Nephron (organoid): ENCODE data around the gene COMMD3.

Experiments
- H3K27ac Mint-ChIP-seq, 3 experiments: 2 replicates each; pipeline ENCODE4 v1.8.0; 2020; ENCODE audit warnings: mixed read lengths in 3 of 3, mild to moderate bottlenecking in 2 of 3, moderate library complexity in 1 of 3
- H3K27me3 Mint-ChIP-seq: 2 replicates; pipeline ENCODE4 v1.8.0; 2021; ENCODE audit warnings: low read depth, mild to moderate bottlenecking, moderate library complexity, mixed read lengths
- H3K36me3 Mint-ChIP-seq: 2 replicates; pipeline ENCODE4 v1.8.0; 2020; ENCODE audit warnings: low read depth, mixed read lengths
- H3K4me1 Mint-ChIP-seq: 2 replicates; pipeline ENCODE4 v1.8.0; 2020; ENCODE audit warnings: mixed read lengths
- H3K4me3 Mint-ChIP-seq, 3 experiments: 2 replicates each; pipeline ENCODE4 v1.8.0; 2020; ENCODE audit warnings: mild to moderate bottlenecking in 3 of 3, mixed read lengths in 3 of 3, moderate library complexity in 2 of 3
- H3K9me3 Mint-ChIP-seq: 2 replicates; pipeline ENCODE4 v1.8.0; 2020; ENCODE audit warnings: mixed read lengths
- TF ChIP-seq, protein P1 (sequence below), 3 experiments: fragments of 200-600 bp; sonication (generic); IDR thresholded peaks; one replicate each; pipeline ENCODE4 v1.5.0; 2021; ENCODE audit warnings: antibody characterized with exemption in 3 of 3; ENCODE audit not compliant: unreplicated experiment in 3 of 3

The COMMD3 gene

DNA sequence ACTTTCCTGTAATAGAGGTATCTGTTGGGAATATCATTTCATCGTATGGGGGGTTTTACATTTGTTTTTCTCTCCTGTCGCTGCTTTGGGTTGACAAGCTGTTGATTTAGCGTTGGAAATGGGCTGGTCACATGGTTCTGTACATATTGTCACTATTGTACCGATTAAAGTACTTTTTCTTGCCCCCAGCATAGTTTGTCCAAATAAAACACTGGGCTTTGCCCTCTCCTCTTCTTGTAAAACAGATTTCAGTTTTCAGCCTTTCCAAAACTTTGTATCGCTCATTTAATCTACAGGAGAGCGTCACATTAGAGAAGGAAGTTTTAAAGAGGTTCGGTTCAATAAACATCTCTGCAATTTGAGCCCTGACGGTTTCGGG, 8.7 kb downstream of the COMMD3 start:
- H3K9me3 Mint-ChIP-seq: no peaks in the 10 kb centered on the region
- H3K27me3 Mint-ChIP-seq: peaks cover 66% of the 10 kb centered on the region
- H3K4me1 Mint-ChIP-seq: peaks cover 38% of the 10 kb centered on the region
- TF ChIP-seq, protein P1, sequence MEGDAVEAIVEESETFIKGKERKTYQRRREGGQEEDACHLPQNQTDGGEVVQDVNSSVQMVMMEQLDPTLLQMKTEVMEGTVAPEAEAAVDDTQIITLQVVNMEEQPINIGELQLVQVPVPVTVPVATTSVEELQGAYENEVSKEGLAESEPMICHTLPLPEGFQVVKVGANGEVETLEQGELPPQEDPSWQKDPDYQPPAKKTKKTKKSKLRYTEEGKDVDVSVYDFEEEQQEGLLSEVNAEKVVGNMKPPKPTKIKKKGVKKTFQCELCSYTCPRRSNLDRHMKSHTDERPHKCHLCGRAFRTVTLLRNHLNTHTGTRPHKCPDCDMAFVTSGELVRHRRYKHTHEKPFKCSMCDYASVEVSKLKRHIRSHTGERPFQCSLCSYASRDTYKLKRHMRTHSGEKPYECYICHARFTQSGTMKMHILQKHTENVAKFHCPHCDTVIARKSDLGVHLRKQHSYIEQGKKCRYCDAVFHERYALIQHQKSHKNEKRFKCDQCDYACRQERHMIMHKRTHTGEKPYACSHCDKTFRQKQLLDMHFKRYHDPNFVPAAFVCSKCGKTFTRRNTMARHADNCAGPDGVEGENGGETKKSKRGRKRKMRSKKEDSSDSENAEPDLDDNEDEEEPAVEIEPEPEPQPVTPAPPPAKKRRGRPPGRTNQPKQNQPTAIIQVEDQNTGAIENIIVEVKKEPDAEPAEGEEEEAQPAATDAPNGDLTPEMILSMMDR (IDR thresholded peaks at IDR 0.05; ENCODE audit: unreplicated experiment in 3 of 3): no peak
- H3K36me3 Mint-ChIP-seq: peaks cover 22% of the 10 kb centered on the region
- H3K4me3 Mint-ChIP-seq: peak overlapping the region; percentile 93 to 98 (median 96)
- peak overlapping the region in 2 of 3 experiments; percentile 29 to 77 for H3K27ac Mint-ChIP-seq

DNA sequence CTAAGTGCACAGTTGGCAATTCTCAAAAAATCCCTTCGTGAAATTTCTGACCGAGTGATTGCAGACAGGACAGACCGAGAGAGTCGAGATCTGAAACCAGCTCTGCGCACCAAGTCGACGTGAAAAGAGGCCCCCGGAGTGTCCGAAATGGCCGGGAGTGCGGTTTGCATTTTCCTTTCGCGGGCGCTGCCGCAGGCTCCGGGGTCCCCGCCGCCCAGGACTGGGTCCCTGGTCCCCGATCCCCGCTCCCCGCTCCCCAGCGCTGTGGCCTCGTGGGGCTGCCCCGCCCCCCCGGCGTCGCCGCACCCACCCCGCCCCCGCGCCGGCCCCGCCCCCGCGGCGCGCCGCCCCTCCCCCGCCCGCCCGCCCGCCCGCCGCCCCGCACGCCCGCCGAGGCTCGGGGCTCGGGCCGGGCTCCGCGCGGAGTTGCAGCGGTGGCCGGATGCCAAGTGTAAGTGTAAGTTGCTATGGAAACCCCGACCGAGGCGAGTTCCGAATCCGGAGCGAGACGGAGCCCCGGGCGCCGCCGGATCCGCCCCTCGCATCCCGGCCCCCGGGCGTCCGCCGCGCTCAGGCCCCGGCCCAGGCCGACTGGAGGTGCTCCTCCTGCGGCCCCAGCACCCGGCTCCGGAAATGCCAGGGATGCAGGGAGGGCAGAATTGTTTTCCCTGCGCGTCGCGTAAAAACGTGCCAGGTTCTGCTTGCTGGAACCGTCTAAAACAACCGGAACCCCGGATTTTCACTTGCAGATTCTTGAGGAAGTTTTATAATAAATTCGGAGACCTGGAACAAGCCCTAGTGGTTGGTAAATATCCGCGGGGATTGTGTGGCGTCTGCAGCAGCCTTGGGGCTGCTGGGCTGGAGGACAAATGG, 9.3 kb downstream of the COMMD3 start:
- Mint-ChIP-seq H3K9me3 (no peaks in the 10 kb centered on the region), H3K4me1 (peaks cover 34% of the 10 kb centered on the region), H3K27ac (peak overlapping the region in 2 of 3 experiments; percentile 77 to 80), H3K4me3 (peak overlapping the region; percentile 93 to 98 (median 96)), H3K36me3 (peaks cover 24% of the 10 kb centered on the region), H3K27me3 (peaks cover 62% of the 10 kb centered on the region)
- TF ChIP-seq, protein P1 (IDR thresholded peaks at IDR 0.05; ENCODE audit: unreplicated experiment in 3 of 3): no peak

DNA sequence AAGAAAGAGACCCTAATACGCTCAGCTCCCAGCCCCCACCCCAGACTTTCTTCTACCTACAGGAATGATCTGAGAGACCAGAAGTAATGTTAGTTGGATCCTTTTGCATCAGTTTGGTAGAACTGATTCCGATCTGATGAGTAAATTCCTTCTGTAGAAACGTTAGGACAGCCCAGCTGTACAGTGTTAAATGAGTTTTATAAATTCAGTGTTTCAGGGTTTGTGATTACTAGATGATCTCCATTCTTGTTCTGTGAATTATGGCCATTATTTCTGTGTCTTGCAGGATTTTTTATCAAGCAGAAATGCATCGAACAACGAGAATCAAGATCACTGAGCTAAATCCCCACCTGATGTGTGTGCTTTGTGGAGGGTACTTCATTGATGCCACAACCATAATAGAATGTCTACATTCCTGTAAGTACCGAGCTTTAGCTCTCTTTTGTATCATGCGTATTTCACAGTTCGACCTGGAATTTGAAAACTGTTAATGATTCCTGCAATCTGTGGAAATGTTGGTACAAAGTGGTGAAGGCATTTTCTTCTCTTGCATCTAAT, 10.0 kb downstream of the COMMD3 start:
- H3K36me3 Mint-ChIP-seq: peaks cover 30% of the 10 kb centered on the region
- peak overlapping the region in 2 of 3 experiments; percentile 63 to 80 for H3K27ac Mint-ChIP-seq
- H3K9me3 Mint-ChIP-seq: no peaks in the 10 kb centered on the region
- TF ChIP-seq, protein P1 (IDR thresholded peaks at IDR 0.05; ENCODE audit: unreplicated experiment in 3 of 3): no peak
- H3K27me3 Mint-ChIP-seq: peaks cover 64% of the 10 kb centered on the region
- peaks cover 34% of the 10 kb centered on the region for H3K4me1 Mint-ChIP-seq
- peak overlapping the region; percentile 81 to 86 (median 83) for H3K4me3 Mint-ChIP-seq

DNA sequence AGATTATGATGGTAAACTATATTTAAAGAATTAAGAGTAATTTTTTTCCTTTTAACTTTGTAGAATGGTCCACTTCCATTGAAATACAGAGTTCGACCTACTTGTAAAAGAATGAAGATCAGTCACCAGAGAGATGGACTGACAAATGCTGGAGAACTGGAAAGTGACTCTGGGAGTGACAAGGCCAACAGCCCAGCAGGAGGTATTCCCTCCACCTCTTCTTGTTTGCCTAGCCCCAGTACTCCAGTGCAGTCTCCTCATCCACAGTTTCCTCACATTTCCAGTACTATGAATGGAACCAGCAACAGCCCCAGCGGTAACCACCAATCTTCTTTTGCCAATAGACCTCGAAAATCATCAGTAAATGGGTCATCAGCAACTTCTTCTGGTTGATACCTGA, 13.0 kb downstream of the COMMD3 start:
- no peak overlapping the region for H3K27ac Mint-ChIP-seq
- peaks cover 12% of the 10 kb centered on the region for H3K9me3 Mint-ChIP-seq
- TF ChIP-seq, protein P1 (IDR thresholded peaks at IDR 0.05; ENCODE audit: unreplicated experiment in 3 of 3): no peak
- H3K4me1 Mint-ChIP-seq: peaks cover 16% of the 10 kb centered on the region
- peaks cover 62% of the 10 kb centered on the region for H3K27me3 Mint-ChIP-seq
- no peak overlapping the region for H3K4me3 Mint-ChIP-seq
- H3K36me3 Mint-ChIP-seq: peaks cover 49% of the 10 kb centered on the region

DNA sequence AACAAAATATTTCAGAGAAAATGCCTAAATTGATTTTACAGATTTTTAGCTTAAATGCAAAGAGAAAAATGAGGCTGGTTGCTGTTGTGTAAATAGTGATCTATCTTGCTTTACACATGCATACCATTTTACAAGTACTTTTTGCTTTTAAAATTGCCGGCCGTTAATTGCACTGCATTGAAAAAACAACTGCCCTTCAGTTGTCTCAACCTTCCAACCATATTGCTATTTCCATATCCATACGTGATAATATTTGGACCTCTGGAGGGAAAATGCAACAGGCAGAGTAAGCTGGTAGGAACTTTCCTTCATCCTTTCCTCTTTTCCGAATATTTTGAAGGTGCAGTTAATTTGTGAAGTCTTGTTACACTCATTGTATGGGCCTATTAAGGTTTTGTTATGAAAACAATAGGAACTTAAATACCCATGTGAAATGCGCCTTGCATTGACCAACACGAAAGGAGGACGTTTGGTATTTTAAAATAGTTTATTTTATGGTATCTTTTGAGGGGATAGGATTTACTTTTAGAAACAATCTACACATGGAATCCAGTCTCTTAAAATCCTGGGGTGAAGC, 16.0 kb downstream of the COMMD3 start:
- Mint-ChIP-seq H3K4me3 (no peak overlapping the region), H3K27me3 (peaks cover 71% of the 10 kb centered on the region), H3K27ac (no peak overlapping the region), H3K9me3 (peaks cover 12% of the 10 kb centered on the region), H3K4me1 (peaks cover 5% of the 10 kb centered on the region), H3K36me3 (peaks cover 44% of the 10 kb centered on the region)
- TF ChIP-seq, protein P1 (IDR thresholded peaks at IDR 0.05; ENCODE audit: unreplicated experiment in 3 of 3): no peak
